NCI-H345 treated with DMSO at 0.1 percent for 48 hours (cell line): ENCODE data around the gene RUNX1.

Experiments
- DNase-seq: peaks from one replicate; lab custom pipeline; 2025; ENCODE audit not compliant: unreplicated experiment; lab: John Stamatoyannopoulos, UW

RUNX1 gene

GRCh38 chr21:34836103-34836932, 212.8 kb downstream of the RUNX1 start:
- DNase-seq: no peak

GRCh38 chr21:34835526-34835925, 213.6 kb downstream of the RUNX1 start:
- no peak for DNase-seq

GRCh38 chr21:34834852-34835501, 214.1 kb downstream of the RUNX1 start:
- DNase-seq: no peak

- DNase-seq: no peak
Observed at GRCh38 chr21:34834290-34834689, 214.8 kb downstream of the RUNX1 start.

GRCh38 chr21:34833465-34833864, 215.6 kb downstream of the RUNX1 start:
- DNase-seq: no peak

- no peak for DNase-seq
Observed at GRCh38 chr21:34830386-34831170, 218.5 kb downstream of the RUNX1 start.

GRCh38 chr21:34827445-34828235, 221.5 kb downstream of the RUNX1 start:
- DNase-seq: no peak

- DNase-seq: no peak
Observed at GRCh38 chr21:34826836-34827235, 222.3 kb downstream of the RUNX1 start.

- DNase-seq: no peak
Observed at GRCh38 chr21:34825948-34826548, 223.1 kb downstream of the RUNX1 start.

GRCh38 chr21:34825101-34825500, 224.0 kb downstream of the RUNX1 start:
- no peak for DNase-seq

GRCh38 chr21:34824314-34824713, 224.8 kb downstream of the RUNX1 start:
- DNase-seq: no peak

GRCh38 chr21:34822942-34823341, 226.2 kb downstream of the RUNX1 start:
- no peak for DNase-seq

GRCh38 chr21:34822168-34822567, 226.9 kb downstream of the RUNX1 start:
- no peak for DNase-seq

- no peak for DNase-seq
Observed at GRCh38 chr21:34821717-34822116, 227.4 kb downstream of the RUNX1 start.

- no peak for DNase-seq
Observed at GRCh38 chr21:34820051-34820450, 229.1 kb downstream of the RUNX1 start.

GRCh38 chr21:34819357-34819999, 229.6 kb downstream of the RUNX1 start:
- DNase-seq: no peak

GRCh38 chr21:34818662-34819158, 230.4 kb downstream of the RUNX1 start:
- DNase-seq: no peak

- DNase-seq: no peak
Observed at GRCh38 chr21:34817821-34818661, 231.1 kb downstream of the RUNX1 start.
